Activated T-cell treated with anti-CD3 and anti-CD28 coated beads, Interleukin-2, amount 50 U/mL, for 72 hours (primary cell): ENCODE measurements around the gene TP53RK. TPM values are rescaled to one million over a fixed set of nuclear protein-coding genes. Genes with fewer than 3 reads are reported as not detected.
A peak's percentile ranks its signal among the peaks of the same experiment; 100 is the strongest.

Source experiments
- ATAC-seq, 2 donors: fragments of 150-1000 bp; cut with Tn5 transposase; replicated peaks in 1 of 2; 2 replicates each; pipeline ENCODE4 v1.10.0; 2021; ENCODE audit warnings: moderate library complexity in 2 of 2, mild to moderate bottlenecking in 1 of 2
- DNase-seq, 2 donors: peaks; one replicate each; pipeline ENCODE4 v3.0.0; 2021 to 2022; ENCODE audit warnings: mixed read lengths in 1 of 2
- H3K27ac Mint-ChIP-seq: one replicate; pipeline ENCODE4 v1.8.0; 2022; ENCODE audit warnings: mild to moderate bottlenecking, moderate library complexity, mixed read lengths
- H3K27me3 Mint-ChIP-seq: one replicate; pipeline ENCODE4 v1.8.0; 2022; ENCODE audit warnings: low read depth, mixed read lengths
- H3K36me3 Mint-ChIP-seq, 2 donors: one replicate each; pipeline ENCODE4 v1.8.0; 2022; ENCODE audit warnings: mixed read lengths in 2 of 2, mild to moderate bottlenecking in 1 of 2; ENCODE audit not compliant: insufficient read depth in 2 of 2
- H3K4me1 Mint-ChIP-seq: one replicate; pipeline ENCODE4 v1.8.0; 2022; ENCODE audit warnings: low read depth, mixed read lengths
- H3K4me3 Mint-ChIP-seq, 2 donors: one replicate each; pipeline ENCODE4 v1.8.0; 2022; ENCODE audit warnings: mild to moderate bottlenecking in 2 of 2, mixed read lengths in 2 of 2, moderate library complexity in 2 of 2
- H3K9me3 Mint-ChIP-seq, 2 donors: one replicate each; pipeline ENCODE4 v1.8.0; 2022; ENCODE audit warnings: mixed read lengths in 2 of 2
- total RNA-seq, 2 donors: library from RNA; stranded (reverse); gene quantifications; one replicate each; pipeline ENCODE4 v1.2.3, GENCODE V29; 2022

TP53RK gene
- total RNA-seq, 2 donors from 2014 or later: 15.6 to 16.7 TPM

- H3K36me3 Mint-ChIP-seq: no peaks in the 10 kb centered on the region
- ATAC-seq (no peak), DNase-seq (no peak)
- peaks cover 43% of the 10 kb centered on the region for H3K27me3 Mint-ChIP-seq
- peaks cover 0 to 2% of the 10 kb centered on the region in 2 donors for H3K9me3 Mint-ChIP-seq
- H3K27ac Mint-ChIP-seq: no peak overlapping the region
- H3K4me1 Mint-ChIP-seq: peaks cover 8% of the 10 kb centered on the region
- H3K4me3 Mint-ChIP-seq: no peak overlapping the region
Measured at GRCh38 chr20:46713957-46714834, 25.0 kb upstream of the TP53RK start.

GRCh38 chr20:46712056-46712636 lies 22.9 kb upstream of the TP53RK start:
- ATAC-seq (no peak), DNase-seq (no peak)
- Mint-ChIP-seq H3K4me1 (peaks cover 12% of the 10 kb centered on the region), H3K4me3 (no peak overlapping the region), H3K9me3 (no peaks in the 10 kb centered on the region), H3K27ac (no peak overlapping the region), H3K27me3 (peaks cover 54% of the 10 kb centered on the region), H3K36me3 (peaks cover 0 to 3% of the 10 kb centered on the region in 2 donors)

DNA sequence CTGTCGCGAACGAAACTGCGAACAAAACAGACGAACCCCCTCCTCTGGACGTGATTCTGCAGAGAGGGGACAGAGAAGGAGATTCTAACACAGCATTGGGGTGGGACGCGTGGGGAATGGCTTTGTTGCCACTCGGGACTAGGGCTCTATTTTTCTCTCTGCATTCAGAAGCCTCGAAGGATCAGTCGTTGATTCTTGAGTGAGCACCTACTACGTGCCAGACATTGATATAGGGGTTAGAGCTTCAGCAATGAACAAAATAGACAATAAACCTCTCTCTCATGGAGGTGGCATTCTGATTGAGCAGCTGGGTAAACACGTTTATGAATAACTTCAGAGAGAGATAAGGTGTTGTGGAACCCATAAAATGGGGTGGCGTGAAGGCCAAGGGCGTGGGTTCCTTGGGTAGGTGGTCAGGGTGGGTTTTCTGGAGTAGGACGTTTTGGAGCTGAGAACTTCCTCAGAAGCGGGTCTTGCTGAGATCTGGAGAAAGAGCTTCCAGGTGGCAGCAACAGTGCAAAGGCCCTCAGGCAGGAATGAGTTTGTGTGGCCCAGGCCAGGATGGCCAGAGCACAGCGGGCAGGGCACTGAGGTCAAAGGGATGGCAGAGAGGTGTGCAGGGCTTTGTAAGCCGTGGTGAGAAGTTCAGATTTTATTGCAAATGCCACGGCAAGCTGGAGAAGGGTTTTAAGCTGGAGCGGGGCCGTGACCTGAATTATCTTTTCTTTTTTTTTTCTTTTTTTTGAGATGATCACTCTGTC lies 21.1 kb upstream of the TP53RK start:
- peaks cover 0 to 3% of the 10 kb centered on the region in 2 donors for H3K9me3 Mint-ChIP-seq
- no peak for DNase-seq
- no peak for ATAC-seq
- peaks cover 56% of the 10 kb centered on the region for H3K27me3 Mint-ChIP-seq
- peaks cover 12% of the 10 kb centered on the region for H3K4me1 Mint-ChIP-seq
- H3K4me3 Mint-ChIP-seq: peak overlapping the region; percentile 79 to 85
- H3K27ac Mint-ChIP-seq: no peak overlapping the region
- H3K36me3 Mint-ChIP-seq: peaks cover 2 to 3% of the 10 kb centered on the region in 2 donors

GRCh38 chr20:46709459-46710152 lies 20.4 kb upstream of the TP53RK start, which contains the start of gene SLC2A10:
TSS of gene SLC2A10 (plus strand) at chr20:46709649. CDS start at chr20:46709737, 88 bp downstream.
- no peak within 1 kb of the TSS for H3K27ac Mint-ChIP-seq
- peaks cover 2 to 3% of the 10 kb centered on the region in 2 donors for H3K36me3 Mint-ChIP-seq
- DNase-seq (peak in 1 of 2 donors; percentile 9), ATAC-seq (peak; percentile 36 to 45)
- peaks cover 12% of the 10 kb centered on the region for H3K4me1 Mint-ChIP-seq
- peaks cover 52% of the 10 kb centered on the region for H3K27me3 Mint-ChIP-seq
- H3K4me3 Mint-ChIP-seq: peak within 1 kb of the TSS; percentile 79 to 85
- H3K9me3 Mint-ChIP-seq: peaks cover 0 to 3% of the 10 kb centered on the region in 2 donors

GRCh38 chr20:46709055-46709458 lies 19.8 kb upstream of the TP53RK start:
- Mint-ChIP-seq H3K9me3 (peaks cover 0 to 3% of the 10 kb centered on the region in 2 donors), H3K4me1 (peaks cover 12% of the 10 kb centered on the region), H3K27ac (no peak overlapping the region), H3K27me3 (peaks cover 49% of the 10 kb centered on the region), H3K36me3 (peaks cover 2 to 3% of the 10 kb centered on the region in 2 donors), H3K4me3 (peak overlapping the region; percentile 50 to 76)
- ATAC-seq (no peak), DNase-seq (no peak)

DNA sequence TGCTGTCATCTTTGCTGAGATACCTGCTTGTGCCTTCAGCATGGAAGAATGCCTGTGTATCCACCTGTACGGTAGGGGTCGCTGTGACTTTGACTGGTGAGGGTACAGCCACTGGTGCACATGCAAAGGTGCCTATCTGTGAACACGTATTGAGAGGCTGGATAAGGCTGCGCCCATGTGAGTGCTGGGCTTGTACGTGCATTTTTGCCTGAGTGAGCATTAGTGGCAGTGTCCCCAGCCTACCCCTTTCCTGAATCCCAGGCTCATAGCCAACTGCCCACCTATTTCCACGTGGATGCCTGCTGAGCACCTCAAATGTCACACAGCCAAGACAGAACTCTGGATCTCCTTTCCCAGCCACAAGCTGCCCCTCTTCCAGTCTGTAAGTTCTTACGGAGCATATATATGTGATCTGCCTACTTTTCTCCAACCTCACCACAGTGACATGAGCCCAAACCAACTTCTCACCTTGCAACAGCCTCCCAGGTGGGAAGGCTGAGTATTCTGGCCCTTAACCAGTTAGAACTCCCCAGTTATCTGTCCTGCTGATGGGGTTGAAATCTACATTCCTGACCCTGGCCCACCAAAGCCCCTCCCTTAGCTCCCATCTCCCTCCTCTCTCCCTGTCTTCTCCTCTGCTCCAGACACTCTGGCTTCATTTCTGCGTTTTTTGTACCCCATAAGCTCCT lies 19.1 kb upstream of the TP53RK start:
- DNase-seq: peak in 1 of 2 donors; percentile 23
- Mint-ChIP-seq H3K27me3 (peaks cover 49% of the 10 kb centered on the region), H3K4me3 (no peak overlapping the region), H3K4me1 (peaks cover 12% of the 10 kb centered on the region), H3K36me3 (peaks cover 2 to 3% of the 10 kb centered on the region in 2 donors), H3K27ac (no peak overlapping the region), H3K9me3 (peaks cover 0 to 3% of the 10 kb centered on the region in 2 donors)
- ATAC-seq: no peak

- no peak overlapping the region for H3K27ac Mint-ChIP-seq
- peaks cover 42% of the 10 kb centered on the region for H3K27me3 Mint-ChIP-seq
- H3K9me3 Mint-ChIP-seq: peaks cover 0 to 3% of the 10 kb centered on the region in 2 donors
- peaks cover 2 to 3% of the 10 kb centered on the region in 2 donors for H3K36me3 Mint-ChIP-seq
- ATAC-seq: no peak
- no peak for DNase-seq
- H3K4me1 Mint-ChIP-seq: peaks cover 12% of the 10 kb centered on the region
- H3K4me3 Mint-ChIP-seq: no peak overlapping the region
Measured at GRCh38 chr20:46706242-46706641, 17.0 kb upstream of the TP53RK start.

- Mint-ChIP-seq H3K36me3 (peaks cover 2 to 3% of the 10 kb centered on the region in 2 donors), H3K27ac (no peak overlapping the region), H3K4me3 (no peak overlapping the region), H3K27me3 (peaks cover 33% of the 10 kb centered on the region), H3K9me3 (peaks cover 0 to 3% of the 10 kb centered on the region in 2 donors), H3K4me1 (peaks cover 11% of the 10 kb centered on the region)
- no peak for DNase-seq
- ATAC-seq: no peak
Measured at GRCh38 chr20:46705378-46705729, 16.1 kb upstream of the TP53RK start.

- H3K4me3 Mint-ChIP-seq: no peak overlapping the region
- H3K27ac Mint-ChIP-seq: no peak overlapping the region
- peaks cover 31% of the 10 kb centered on the region for H3K27me3 Mint-ChIP-seq
- H3K4me1 Mint-ChIP-seq: peaks cover 6% of the 10 kb centered on the region
- H3K9me3 Mint-ChIP-seq: peaks cover 0 to 3% of the 10 kb centered on the region in 2 donors
- DNase-seq: no peak
- ATAC-seq: no peak
- H3K36me3 Mint-ChIP-seq: peaks cover 2 to 3% of the 10 kb centered on the region in 2 donors
Measured at GRCh38 chr20:46704714-46705377, 15.6 kb upstream of the TP53RK start.

GRCh38 chr20:46703435-46703834 lies 14.2 kb upstream of the TP53RK start:
- DNase-seq: no peak
- Mint-ChIP-seq H3K27ac (no peak overlapping the region), H3K27me3 (peaks cover 22% of the 10 kb centered on the region), H3K4me1 (no peaks in the 10 kb centered on the region), H3K4me3 (no peak overlapping the region), H3K36me3 (peaks cover 0 to 2% of the 10 kb centered on the region in 2 donors), H3K9me3 (peaks cover 0 to 3% of the 10 kb centered on the region in 2 donors)
- no peak for ATAC-seq

DNA sequence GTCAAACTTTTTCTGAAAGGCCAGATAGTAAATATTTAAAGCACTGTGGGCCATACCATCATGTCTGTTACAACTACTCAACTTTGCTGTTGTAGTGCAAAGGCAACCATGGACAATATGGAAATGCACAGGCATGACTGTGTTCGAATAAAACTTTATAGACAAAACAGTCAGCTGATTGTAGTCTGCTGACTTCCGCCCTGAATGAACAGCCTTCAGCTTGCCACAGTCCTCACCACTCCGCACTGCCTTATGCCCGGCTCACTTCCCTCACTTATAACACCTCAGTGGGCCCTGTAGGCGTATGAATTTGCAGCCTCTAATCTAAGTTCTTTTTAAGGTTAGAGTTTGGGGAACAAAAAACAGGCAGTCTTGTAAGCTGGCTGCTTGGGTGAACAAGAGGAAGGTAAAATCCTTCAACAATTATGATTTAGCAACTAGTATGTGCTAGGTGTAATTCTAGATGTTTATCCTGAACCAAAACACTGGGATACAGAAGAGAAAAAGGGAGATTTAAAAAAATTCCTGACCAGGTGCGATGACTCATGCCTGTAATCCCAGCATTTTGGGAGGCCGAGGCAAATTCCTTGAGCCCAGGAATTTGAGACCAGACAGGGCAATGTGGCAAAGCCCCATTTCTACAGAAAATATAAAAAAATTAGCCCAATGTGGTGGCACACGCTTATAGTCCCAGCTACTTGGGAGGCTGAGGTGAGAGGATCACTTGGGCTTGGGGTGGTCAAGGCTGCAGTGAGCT lies 13.4 kb upstream of the TP53RK start:
- Mint-ChIP-seq H3K36me3 (peaks cover 0 to 2% of the 10 kb centered on the region in 2 donors), H3K4me1 (no peaks in the 10 kb centered on the region), H3K27ac (no peak overlapping the region), H3K4me3 (no peak overlapping the region), H3K9me3 (peaks cover 0 to 3% of the 10 kb centered on the region in 2 donors), H3K27me3 (peaks cover 19% of the 10 kb centered on the region)
- DNase-seq (no peak), ATAC-seq (no peak)
